Fibroblast of lung (primary cell): ENCODE results near the gene FNDC3A. TPM values are rescaled to one million over a fixed set of nuclear protein-coding genes. Genes with fewer than 3 reads are reported as not detected.
"Not testable (repeated sequence)": the region's sequence is repeated elsewhere in the genome, so short reads cannot be mapped to it uniquely, and the experiment has no call there.

Experiments
- DNase-seq, 2 donors: peaks; one replicate each; pipeline versions ENCODE4 v3.0.0 to v3.0.0-alpha.2; 2010; ENCODE audit warnings: low read depth in 2 of 2
- H2AFZ ChIP-seq: 2 replicates; pipeline ENCODE4 v1.5.1; 2012; ENCODE audit warnings: low read length, control low read depth, inconsistent platforms
- H3K27ac ChIP-seq: 2 replicates; pipeline ENCODE4 v1.5.1; 2011; ENCODE audit warnings: low read length, control low read depth; ENCODE audit not compliant: insufficient read depth
- H3K27me3 ChIP-seq: 2 replicates; pipeline ENCODE4 v1.5.1; 2011; ENCODE audit warnings: mild to moderate bottlenecking, low read length; ENCODE audit not compliant: control insufficient read depth, insufficient read depth
- H3K36me3 ChIP-seq: 2 replicates; pipeline ENCODE4 v1.5.1; 2011; ENCODE audit warnings: low read length; ENCODE audit not compliant: control insufficient read depth, insufficient read depth
- H3K4me1 ChIP-seq: 2 replicates; pipeline ENCODE4 v1.5.1; 2011; ENCODE audit warnings: low read length; ENCODE audit not compliant: control insufficient read depth, insufficient read depth; ENCODE audit errors: extremely low read depth
- H3K4me2 ChIP-seq: 2 replicates; pipeline ENCODE4 v1.5.1; 2011; ENCODE audit warnings: low read length, control low read depth; ENCODE audit not compliant: insufficient read depth; ENCODE audit errors: extremely low read depth
- H3K4me3 ChIP-seq, 4 experiments: fragments of 200-600 bp in 1 of 4; sonication (generic) in 1 of 4; replicated peaks in 1 of 4; 2 replicates each; pipeline ENCODE4 v1.5.1; 2011 to 2016; ENCODE audit warnings: low read length in 4 of 4, low read depth in 3 of 4, mild to moderate bottlenecking in 3 of 4, control low read depth in 2 of 4, inconsistent platforms in 1 of 4, mixed read lengths in 1 of 4; ENCODE audit not compliant: insufficient read depth in 1 of 4; ENCODE audit errors: control extremely low read depth in 1 of 4
- H3K79me2 ChIP-seq: 2 replicates; pipeline ENCODE4 v1.5.1; 2012; ENCODE audit warnings: mild to moderate bottlenecking, low read length, inconsistent platforms; ENCODE audit not compliant: control insufficient read depth, insufficient read depth
- H3K9ac ChIP-seq: 2 replicates; pipeline ENCODE4 v1.5.1; 2011; ENCODE audit warnings: mild to moderate bottlenecking, low read length, control low read depth; ENCODE audit not compliant: insufficient read depth
- H3K9me3 ChIP-seq: 2 replicates; pipeline ENCODE4 v1.5.1; 2012; ENCODE audit warnings: low read depth, low read length; ENCODE audit not compliant: control insufficient read depth, insufficient read depth
- H4K20me1 ChIP-seq: 2 replicates; pipeline ENCODE4 v1.5.1; 2011; ENCODE audit warnings: low read length; ENCODE audit not compliant: control insufficient read depth, insufficient read depth; ENCODE audit errors: extremely low read depth
- EZH2 ChIP-seq: IDR thresholded peaks from 2 replicates; pipeline ENCODE4 v1.5.1; 2012; ENCODE audit warnings: low read length, control low read depth, mild to moderate bottlenecking; ENCODE audit errors: missing control alignments
- polyA plus RNA-seq, 2 donors: library from polyadenylated mRNA; depleted of rRNA in 1 of 2; stranded (reverse) in 1 of 2; unstranded in 1 of 2; fragments of >200 nt; gene quantifications; 2 replicates each; pipeline ENCODE4 v1.2.1, GENCODE V29; 2011 to 2012; ENCODE audit warnings: missing spikeins in 1 of 2
- total RNA-seq: library from RNA; depleted of rRNA; stranded (reverse); fragments of >200 nt; gene quantifications from 2 replicates; pipeline ENCODE4 v1.2.1, GENCODE V29; 2014
- TF ChIP-seq, protein P1 (sequence below), 2 donors: IDR thresholded peaks in 1 of 2; conservative IDR thresholded peaks in 1 of 2; 1 replicate in 1 of 2; 2 replicates in 1 of 2; pipeline ENCODE4 v1.5.1; 2011 to 2012; ENCODE audit warnings: low read length in 2 of 2, control low read depth in 1 of 2, inconsistent platforms in 1 of 2, low read depth in 1 of 2, mild to moderate bottlenecking in 1 of 2

Gene FNDC3A
- total and polyA plus RNA-seq, 2 donors (not counting 1 experiment from before 2014, with no cell fraction given), result 44.7 to 79.4 TPM

DNA sequence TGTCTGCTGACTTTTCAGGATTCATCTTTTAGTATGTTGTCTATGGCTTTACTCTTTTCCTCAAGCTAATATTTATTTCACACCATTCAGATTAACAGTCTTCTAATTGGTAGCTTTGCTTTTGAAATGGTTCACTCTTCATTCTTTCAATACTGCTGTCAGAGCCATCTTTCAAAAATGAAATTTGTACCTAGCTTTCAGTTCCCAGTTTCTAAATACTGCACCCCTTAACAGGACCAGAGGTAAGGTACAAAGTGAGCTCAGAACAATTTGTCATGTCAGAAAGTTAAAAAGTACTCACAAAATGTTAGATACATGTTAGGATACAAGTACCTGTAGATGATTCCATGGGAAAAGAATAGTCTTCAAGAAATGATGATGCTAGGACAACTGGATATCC lies 83.0 kb downstream of the FNDC3A start:
- peaks cover 4% of the 10 kb centered on the region for H3K79me2 ChIP-seq
- DNase-seq, result no peak
- no peak overlapping the region for H3K4me2 ChIP-seq
- H3K27me3 ChIP-seq, result no peaks in the 10 kb centered on the region
- no peaks in the 10 kb centered on the region for H3K9me3 ChIP-seq
- H3K27ac ChIP-seq, result no peak overlapping the region
- H3K36me3 ChIP-seq, result no peaks in the 10 kb centered on the region
- TF ChIP-seq, protein P1, sequence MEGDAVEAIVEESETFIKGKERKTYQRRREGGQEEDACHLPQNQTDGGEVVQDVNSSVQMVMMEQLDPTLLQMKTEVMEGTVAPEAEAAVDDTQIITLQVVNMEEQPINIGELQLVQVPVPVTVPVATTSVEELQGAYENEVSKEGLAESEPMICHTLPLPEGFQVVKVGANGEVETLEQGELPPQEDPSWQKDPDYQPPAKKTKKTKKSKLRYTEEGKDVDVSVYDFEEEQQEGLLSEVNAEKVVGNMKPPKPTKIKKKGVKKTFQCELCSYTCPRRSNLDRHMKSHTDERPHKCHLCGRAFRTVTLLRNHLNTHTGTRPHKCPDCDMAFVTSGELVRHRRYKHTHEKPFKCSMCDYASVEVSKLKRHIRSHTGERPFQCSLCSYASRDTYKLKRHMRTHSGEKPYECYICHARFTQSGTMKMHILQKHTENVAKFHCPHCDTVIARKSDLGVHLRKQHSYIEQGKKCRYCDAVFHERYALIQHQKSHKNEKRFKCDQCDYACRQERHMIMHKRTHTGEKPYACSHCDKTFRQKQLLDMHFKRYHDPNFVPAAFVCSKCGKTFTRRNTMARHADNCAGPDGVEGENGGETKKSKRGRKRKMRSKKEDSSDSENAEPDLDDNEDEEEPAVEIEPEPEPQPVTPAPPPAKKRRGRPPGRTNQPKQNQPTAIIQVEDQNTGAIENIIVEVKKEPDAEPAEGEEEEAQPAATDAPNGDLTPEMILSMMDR (conservative IDR thresholded peaks at IDR 0.05 in 1 of 2, IDR thresholded peaks at IDR 0.05 in 1 of 2; ENCODE audit: low read depth in 1 of 2, low read length in 2 of 2), result no peak
- TF ChIP-seq EZH2, result no peak
- no peak overlapping the region for H3K4me3 ChIP-seq
- H4K20me1 ChIP-seq, result no peaks in the 10 kb centered on the region
- peaks cover 2% of the 10 kb centered on the region for H3K4me1 ChIP-seq
- H3K9ac ChIP-seq, result no peak overlapping the region
- no peak overlapping the region for H2AFZ ChIP-seq

DNA sequence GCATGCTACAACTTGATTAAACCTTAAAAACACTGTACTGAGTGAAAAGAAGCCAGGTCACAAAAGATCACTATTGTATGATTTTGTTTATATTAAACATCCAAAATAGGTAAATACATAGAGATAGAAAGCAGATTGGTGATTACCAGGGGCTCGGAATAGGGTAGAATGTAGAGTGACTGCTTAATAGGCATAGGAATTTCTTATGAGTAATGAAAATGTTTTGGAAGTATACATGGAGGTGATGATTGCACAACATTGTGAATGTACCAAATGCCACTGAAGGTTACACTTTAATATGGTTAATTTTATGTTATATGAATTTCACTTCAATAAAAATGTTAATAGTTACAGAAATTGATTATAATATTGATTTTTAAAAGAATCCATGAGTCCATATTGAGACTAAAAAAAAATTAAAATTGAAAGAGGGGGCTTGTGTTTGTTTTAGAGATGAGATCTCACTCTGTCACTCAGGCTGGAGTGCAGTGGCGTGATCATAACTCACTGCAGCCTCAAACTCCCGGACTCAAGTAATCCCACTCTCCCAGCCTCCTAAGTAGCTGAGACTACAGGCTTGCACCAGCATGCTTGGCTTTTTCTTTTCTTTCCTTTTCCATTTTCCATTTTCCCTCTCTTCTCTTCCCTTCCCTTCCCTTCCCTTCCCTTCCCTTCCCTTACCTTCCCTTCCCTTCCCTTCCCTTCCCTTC lies 85.1 kb downstream of the FNDC3A start:
- peak; percentile 20 to 27 for DNase-seq
- H3K9ac ChIP-seq, result no peak overlapping the region
- H3K4me1 ChIP-seq, result peaks cover 2% of the 10 kb centered on the region
- H3K4me3 ChIP-seq, result no peak overlapping the region
- H3K4me2 ChIP-seq, result no peak overlapping the region
- no peak overlapping the region for H3K27ac ChIP-seq
- no peaks in the 10 kb centered on the region for H3K27me3 ChIP-seq
- H3K9me3 ChIP-seq, result no peaks in the 10 kb centered on the region
- H4K20me1 ChIP-seq, result no peaks in the 10 kb centered on the region
- no peaks in the 10 kb centered on the region for H3K36me3 ChIP-seq
- no peak overlapping the region for H2AFZ ChIP-seq
- TF ChIP-seq EZH2, result no peak
- TF ChIP-seq, protein P1 (conservative IDR thresholded peaks at IDR 0.05 in 1 of 2, IDR thresholded peaks at IDR 0.05 in 1 of 2; ENCODE audit: low read depth in 1 of 2, low read length in 2 of 2), result no peak
- no peaks in the 10 kb centered on the region for H3K79me2 ChIP-seq

GRCh38 chr13:49061388-49061752 lies 85.7 kb downstream of the FNDC3A start:
- not testable (repeated sequence) for H3K36me3 ChIP-seq

More at GRCh38 chr13:49061388-49061752, 85.7 kb downstream of the FNDC3A start:
- not testable (repeated sequence) for H3K4me2 ChIP-seq, H3K4me1 ChIP-seq, H4K20me1 ChIP-seq, H3K9me3 ChIP-seq, H3K4me3 ChIP-seq, DNase-seq, H3K27me3 ChIP-seq, H3K27ac ChIP-seq, H2AFZ ChIP-seq, H3K9ac ChIP-seq, H3K79me2 ChIP-seq
